Smooth muscle cell (in vitro differentiated cells): ENCODE data around the gene TBC1D32. TPM values are rescaled to one million over a fixed set of nuclear protein-coding genes. Genes with fewer than 3 reads are reported as not detected.

Experiments used
- DNase-seq: peaks from one replicate; lab custom pipeline; 2025; ENCODE audit not compliant: unreplicated experiment; lab: John Stamatoyannopoulos, UW
- H2AFZ ChIP-seq: fragments of 200-600 bp; sonication (generic); 2 replicates; pipeline ENCODE4 v1.6.0; 2016; ENCODE audit warnings: antibody characterized with exemption, low read depth, mild to moderate bottlenecking
- H3F3A ChIP-seq: fragments of 200-600 bp; sonication (generic); 2 replicates; pipeline ENCODE4 v1.6.0; 2017; ENCODE audit warnings: antibody characterized with exemption, low read depth
- H3K27ac ChIP-seq: fragments of 200-600 bp; sonication (generic); 2 replicates; pipeline ENCODE4 v1.5.1; 2016; ENCODE audit warnings: low read depth, mild to moderate bottlenecking
- H3K27me3 ChIP-seq: fragments of 200-600 bp; sonication (generic); 2 replicates; pipeline ENCODE4 v1.6.1; 2016; ENCODE audit warnings: low read depth, mild to moderate bottlenecking
- H3K36me3 ChIP-seq: fragments of 200-600 bp; sonication (generic); 2 replicates; pipeline ENCODE4 v1.5.1; 2016; ENCODE audit warnings: low read depth
- H3K4me1 ChIP-seq: fragments of 200-600 bp; sonication (generic); 2 replicates; pipeline ENCODE4 v1.5.1; 2016; ENCODE audit warnings: low read depth
- H3K4me2 ChIP-seq: fragments of 200-600 bp; sonication (generic); 2 replicates; pipeline ENCODE4 v1.6.0; 2016; ENCODE audit warnings: mild to moderate bottlenecking
- H3K4me3 ChIP-seq: fragments of 200-600 bp; sonication (generic); 2 replicates; pipeline ENCODE4 v1.5.1; 2016; ENCODE audit warnings: mild to moderate bottlenecking
- H3K79me2 ChIP-seq: fragments of 200-600 bp; sonication (generic); 2 replicates; pipeline ENCODE4 v1.6.0; 2016; ENCODE audit warnings: low read depth, mild to moderate bottlenecking
- H3K9ac ChIP-seq: fragments of 200-600 bp; sonication (generic); 2 replicates; pipeline ENCODE4 v1.6.0; 2016; ENCODE audit warnings: low read depth
- H3K9me3 ChIP-seq: fragments of 200-600 bp; sonication (generic); replicated peaks from 2 replicates; pipeline ENCODE4 v1.5.1; 2016; ENCODE audit warnings: low read depth
- H4K20me1 ChIP-seq: fragments of 200-600 bp; sonication (generic); 2 replicates; pipeline ENCODE4 v1.6.0; 2016; ENCODE audit warnings: low read depth
- WGBS: methylation state at CpG from one replicate; pipeline ENCODE4 v1.1.7; 2016; ENCODE audit warnings: low lambda C conversion rate; 5-methylcytosine and 5-hydroxymethylcytosine counted together
- polyA plus RNA-seq: library from polyadenylated mRNA; unstranded; fragments of >200 nt; fragmentation: Nextera tagmentation; extraction: Ambion mirVana; gene quantifications from 2 replicates; pipeline ENCODE4 v1.2.1, GENCODE V29; 2016
- total RNA-seq: library from RNA; depleted of rRNA; stranded (reverse); fragments of >200 nt; gene quantifications from 2 replicates; pipeline ENCODE4 v1.2.3, GENCODE V29; 2014
- TF ChIP-seq, protein P1 (sequence below): fragments of 200-600 bp; sonication (generic); IDR thresholded peaks from 2 replicates; pipeline ENCODE4 v1.5.1; 2017; ENCODE audit warnings: borderline replicate concordance, mild to moderate bottlenecking, antibody characterized with exemption; ENCODE audit not compliant: insufficient read depth, poor library complexity, severe bottlenecking

The TBC1D32 gene
- total and polyA plus RNA-seq, 2 experiments from 2014 or later = 4.2 to 14.5 TPM

DNA sequence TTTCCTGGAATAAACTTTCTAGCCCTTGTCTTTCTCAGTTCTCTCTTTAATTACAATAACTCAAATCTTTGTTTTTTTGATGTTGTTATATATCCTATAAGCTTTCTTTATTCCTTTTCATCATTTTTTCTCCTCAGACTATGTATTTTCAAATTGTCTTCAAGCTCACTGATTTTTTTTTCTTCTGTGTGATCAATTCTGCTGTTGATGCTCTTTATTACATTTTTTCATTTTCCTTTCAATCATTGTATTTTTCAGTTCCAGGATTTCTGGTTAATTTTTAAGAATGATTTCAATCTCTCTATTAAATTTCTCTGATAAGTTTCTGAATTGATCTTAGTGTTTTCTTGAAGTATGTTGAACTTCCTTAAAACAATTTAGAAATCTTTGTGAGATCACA, 209.7 kb downstream of the TBC1D32 start:
- H3K4me2 ChIP-seq = no peak overlapping the region
- H3K36me3 ChIP-seq = peaks cover 30% of the 10 kb centered on the region
- DNase-seq = no peak
- H3F3A ChIP-seq = no peaks in the 10 kb centered on the region
- peaks cover 26% of the 10 kb centered on the region for H3K9me3 ChIP-seq
- H3K9ac ChIP-seq = no peak overlapping the region
- TF ChIP-seq, protein P1, sequence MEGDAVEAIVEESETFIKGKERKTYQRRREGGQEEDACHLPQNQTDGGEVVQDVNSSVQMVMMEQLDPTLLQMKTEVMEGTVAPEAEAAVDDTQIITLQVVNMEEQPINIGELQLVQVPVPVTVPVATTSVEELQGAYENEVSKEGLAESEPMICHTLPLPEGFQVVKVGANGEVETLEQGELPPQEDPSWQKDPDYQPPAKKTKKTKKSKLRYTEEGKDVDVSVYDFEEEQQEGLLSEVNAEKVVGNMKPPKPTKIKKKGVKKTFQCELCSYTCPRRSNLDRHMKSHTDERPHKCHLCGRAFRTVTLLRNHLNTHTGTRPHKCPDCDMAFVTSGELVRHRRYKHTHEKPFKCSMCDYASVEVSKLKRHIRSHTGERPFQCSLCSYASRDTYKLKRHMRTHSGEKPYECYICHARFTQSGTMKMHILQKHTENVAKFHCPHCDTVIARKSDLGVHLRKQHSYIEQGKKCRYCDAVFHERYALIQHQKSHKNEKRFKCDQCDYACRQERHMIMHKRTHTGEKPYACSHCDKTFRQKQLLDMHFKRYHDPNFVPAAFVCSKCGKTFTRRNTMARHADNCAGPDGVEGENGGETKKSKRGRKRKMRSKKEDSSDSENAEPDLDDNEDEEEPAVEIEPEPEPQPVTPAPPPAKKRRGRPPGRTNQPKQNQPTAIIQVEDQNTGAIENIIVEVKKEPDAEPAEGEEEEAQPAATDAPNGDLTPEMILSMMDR = no peak
- no peaks in the 10 kb centered on the region for H3K4me1 ChIP-seq
- no peaks in the 10 kb centered on the region for H3K79me2 ChIP-seq
- no peaks in the 10 kb centered on the region for H3K27me3 ChIP-seq
- H4K20me1 ChIP-seq = no peaks in the 10 kb centered on the region
- no peak overlapping the region for H3K4me3 ChIP-seq
- no peak overlapping the region for H2AFZ ChIP-seq
- H3K27ac ChIP-seq = no peak overlapping the region

DNA sequence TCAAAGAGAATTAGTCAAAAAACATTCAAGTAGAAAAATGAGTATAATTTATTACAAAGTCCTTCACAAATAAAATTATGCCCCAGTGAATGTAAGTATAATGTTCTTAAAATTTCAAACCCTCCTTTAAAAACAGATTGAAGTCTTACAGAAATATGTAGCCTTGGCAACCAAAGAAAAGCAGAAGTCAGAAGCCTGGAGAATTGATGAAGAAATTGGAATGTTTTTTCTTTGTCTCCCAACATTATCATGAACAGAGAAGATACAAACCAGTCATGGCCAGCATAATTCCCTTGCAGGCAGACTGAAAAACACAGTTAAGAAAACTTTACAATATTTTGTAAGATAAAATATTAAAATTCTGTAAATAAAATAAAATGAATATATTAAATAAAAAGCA, 221.9 kb downstream of the TBC1D32 start:
- H3K79me2 ChIP-seq = no peaks in the 10 kb centered on the region
- H3K27me3 ChIP-seq = no peaks in the 10 kb centered on the region
- no peak overlapping the region for H3K27ac ChIP-seq
- no peak for DNase-seq
- no peaks in the 10 kb centered on the region for H3K4me1 ChIP-seq
- H3K9ac ChIP-seq = no peak overlapping the region
- H3K9me3 ChIP-seq = no peaks in the 10 kb centered on the region
- no peaks in the 10 kb centered on the region for H3K36me3 ChIP-seq
- no peak overlapping the region for H2AFZ ChIP-seq
- no peak overlapping the region for H3K4me2 ChIP-seq
- no peaks in the 10 kb centered on the region for H4K20me1 ChIP-seq
- H3K4me3 ChIP-seq = no peak overlapping the region
- TF ChIP-seq, protein P1 = no peak
- H3F3A ChIP-seq = no peaks in the 10 kb centered on the region

DNA sequence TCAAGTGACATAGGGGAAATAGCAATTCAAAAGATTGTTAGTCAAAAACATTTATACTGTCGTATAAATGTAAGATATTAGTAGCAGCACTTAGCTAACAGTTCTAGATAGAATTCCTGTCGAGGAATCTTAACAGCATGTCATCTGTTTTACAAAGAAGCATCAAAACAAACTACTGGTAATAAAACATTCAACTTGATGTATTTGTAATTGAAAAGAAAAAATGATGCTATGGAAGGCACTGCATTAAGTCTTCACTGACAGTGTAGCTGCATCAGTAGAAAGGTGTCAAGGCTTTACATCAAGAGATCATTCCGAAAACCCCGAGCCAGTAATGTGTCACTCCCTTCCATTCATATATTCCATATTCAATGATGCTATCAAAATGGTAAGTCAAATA, 223.5 kb downstream of the TBC1D32 start:
- Histone ChIP-seq H3K4me2 (no peak overlapping the region), H3K79me2 (no peaks in the 10 kb centered on the region), H3F3A (no peaks in the 10 kb centered on the region), H3K4me1 (no peaks in the 10 kb centered on the region), H2AFZ (no peak overlapping the region), H3K27ac (no peak overlapping the region), H3K27me3 (no peaks in the 10 kb centered on the region), H3K9me3 (no peaks in the 10 kb centered on the region), H3K36me3 (no peaks in the 10 kb centered on the region), H3K9ac (no peak overlapping the region), H4K20me1 (no peaks in the 10 kb centered on the region), H3K4me3 (no peak overlapping the region)
- DNase-seq = no peak
- TF ChIP-seq, protein P1 = no peak
- WGBS = 95% methylated on average over 4 of the region's 4 CpGs

DNA sequence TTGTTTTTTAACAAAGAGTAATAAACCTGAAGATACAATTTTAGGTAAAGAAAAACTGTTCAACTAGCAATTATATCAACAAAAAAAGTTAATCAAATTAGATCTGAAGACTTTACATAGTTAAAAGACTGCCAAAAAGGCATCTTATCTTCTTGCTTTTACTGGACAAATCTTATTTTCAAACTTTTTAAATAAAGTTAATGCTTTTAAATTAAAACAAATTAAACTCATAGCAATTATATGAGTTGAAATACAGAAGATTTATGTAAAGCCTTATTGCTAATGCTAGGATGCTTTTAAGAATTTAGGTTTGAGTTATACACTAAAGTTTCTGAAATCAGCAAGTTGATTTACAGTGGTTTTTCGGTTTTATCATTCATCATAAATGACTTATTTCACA, 227.3 kb downstream of the TBC1D32 start:
- TF ChIP-seq, protein P1 = no peak
- Histone ChIP-seq H3K9me3 (no peaks in the 10 kb centered on the region), H3K9ac (no peak overlapping the region), H3F3A (no peaks in the 10 kb centered on the region), H3K4me3 (no peak overlapping the region), H3K27me3 (no peaks in the 10 kb centered on the region), H3K4me1 (no peaks in the 10 kb centered on the region), H3K79me2 (no peaks in the 10 kb centered on the region), H3K4me2 (no peak overlapping the region), H4K20me1 (no peaks in the 10 kb centered on the region), H3K27ac (no peak overlapping the region), H2AFZ (no peak overlapping the region), H3K36me3 (no peaks in the 10 kb centered on the region)
- no peak for DNase-seq
- 95% methylated on average over 1 of the region's 1 CpG for WGBS
